Mesodermal cell (in vitro differentiated cells): ENCODE results near the gene DNM3.
A peak's percentile ranks its signal among the peaks of the same experiment; 100 is the strongest.
"Not testable (repeated sequence)": the region's sequence is repeated elsewhere in the genome, so short reads cannot be mapped to it uniquely, and the experiment has no call there.

Experiments used
- H3K27ac ChIP-seq: 2 replicates; pipeline ENCODE4 v1.7.0; 2013; ENCODE audit warnings: mild to moderate bottlenecking, low read depth, low read length, moderate library complexity; ENCODE audit not compliant: severe bottlenecking
- H3K36me3 ChIP-seq: 2 replicates; pipeline ENCODE4 v1.7.1; 2013; ENCODE audit warnings: mild to moderate bottlenecking, low read length, moderate library complexity; ENCODE audit not compliant: control insufficient read depth, insufficient read depth
- H3K4me1 ChIP-seq: one replicate; pipeline ENCODE4 v1.7.1; 2013; ENCODE audit warnings: mild to moderate bottlenecking, low read length; ENCODE audit not compliant: insufficient read depth, control insufficient read depth, poor library complexity, severe bottlenecking
- H3K4me3 ChIP-seq: 2 replicates; pipeline ENCODE4 v1.7.0; 2013; ENCODE audit warnings: low read length, control low read depth, mild to moderate bottlenecking; ENCODE audit not compliant: insufficient read depth, poor library complexity, severe bottlenecking; ENCODE audit errors: extremely low read depth
- H3K9me3 ChIP-seq: 2 replicates; pipeline ENCODE4 v1.7.1; 2013; ENCODE audit warnings: mild to moderate bottlenecking, low read length, moderate library complexity; ENCODE audit not compliant: control insufficient read depth
- WGBS, 2 experiments: methylation state at CpG; one replicate each; pipeline ENCODE4 v1.1.5; 2013; ENCODE audit warnings: missing lambda C conversion rate in 2 of 2; ENCODE audit not compliant: insufficient coverage in 2 of 2; 5-methylcytosine and 5-hydroxymethylcytosine counted together

Gene DNM3

GRCh38 chr1:172429331-172430127 is 588.2 kb downstream of the DNM3 start:
- no peak overlapping the region for H3K27ac ChIP-seq
- WGBS, 2 experiments = 100% methylated on average over 1 of the region's 1 CpG
- no peaks in the 10 kb centered on the region for H3K9me3 ChIP-seq
- no peak overlapping the region for H3K4me3 ChIP-seq
- peaks cover 2% of the 10 kb centered on the region for H3K4me1 ChIP-seq
- H3K36me3 ChIP-seq = no peaks in the 10 kb centered on the region

- no CpG with 5 or more reads among the region's 1 CpG for WGBS, 2 experiments
- Histone ChIP-seq H3K36me3 (no peaks in the 10 kb centered on the region), H3K4me1 (peaks cover 2% of the 10 kb centered on the region), H3K4me3 (no peak overlapping the region), H3K27ac (no peak overlapping the region), H3K9me3 (no peaks in the 10 kb centered on the region)
Observed at GRCh38 chr1:172430128-172430454, 588.8 kb downstream of the DNM3 start.

- peaks cover 2% of the 10 kb centered on the region for H3K4me1 ChIP-seq
- H3K9me3 ChIP-seq = no peaks in the 10 kb centered on the region
- H3K36me3 ChIP-seq = no peaks in the 10 kb centered on the region
- no peak overlapping the region for H3K4me3 ChIP-seq
- WGBS, 2 experiments = 100% methylated on average over 1 of the region's 2 CpGs; no CpG with 5 or more reads in 1 of the 2 experiments
- no peak overlapping the region for H3K27ac ChIP-seq
Observed at GRCh38 chr1:172431204-172431603, 589.9 kb downstream of the DNM3 start.

- H3K9me3 ChIP-seq = no peaks in the 10 kb centered on the region
- no peaks in the 10 kb centered on the region for H3K4me1 ChIP-seq
- no peaks in the 10 kb centered on the region for H3K36me3 ChIP-seq
- 83 to 87% methylated on average over 9 of the region's 9 CpGs for WGBS, 2 experiments
- H3K4me3 ChIP-seq = no peak overlapping the region
- no peak overlapping the region for H3K27ac ChIP-seq
Observed at GRCh38 chr1:172431721-172432192, 590.5 kb downstream of the DNM3 start.

GRCh38 chr1:172437183-172437582 is 595.9 kb downstream of the DNM3 start:
- not testable (repeated sequence) for H3K4me3 ChIP-seq, H3K9me3 ChIP-seq, H3K4me1 ChIP-seq, H3K27ac ChIP-seq
- whole genome bisulfite sequencing, 2 experiments = 100% methylated on average over 1 of the region's 3 CpGs; no CpG with 5 or more reads in 1 of the 2 experiments
- H3K36me3 ChIP-seq = peaks cover 18% of the 10 kb centered on the region

GRCh38 chr1:172442404-172442803 is 601.1 kb downstream of the DNM3 start:
- Histone ChIP-seq H3K9me3 (no peaks in the 10 kb centered on the region), H3K36me3 (peaks cover 22% of the 10 kb centered on the region), H3K4me1 (no peaks in the 10 kb centered on the region), H3K27ac (no peak overlapping the region), H3K4me3 (peak overlapping the region; percentile 91)
- WGBS, 2 experiments = 93 to 98% methylated on average over 2 to 5 of the region's 6 CpGs

GRCh38 chr1:172442843-172443565 is 601.7 kb downstream of the DNM3 start:
- Histone ChIP-seq H3K27ac (no peak overlapping the region), H3K36me3 (peaks cover 22% of the 10 kb centered on the region), H3K4me3 (peak overlapping the region; percentile 91), H3K4me1 (no peaks in the 10 kb centered on the region), H3K9me3 (no peaks in the 10 kb centered on the region)
- WGBS, 2 experiments = 69% methylated on average over 2 of the region's 3 CpGs

GRCh38 chr1:172443666-172444453 is 602.6 kb downstream of the DNM3 start, which contains the start of gene PIGC:
PIGC (minus strand) TSS chr1:172444069; CDS start chr1:172442622, 1,447 bp downstream.
- Histone ChIP-seq H3K27ac (peak within 1 kb of the TSS; percentile 62), H3K9me3 (no peaks in the 10 kb centered on the region), H3K36me3 (peaks cover 22% of the 10 kb centered on the region), H3K4me1 (peaks cover 6% of the 10 kb centered on the region), H3K4me3 (peak within 1 kb of the TSS; percentile 91)
- 7% methylated on average over 36 to 39 of the region's 43 CpGs for WGBS, 2 experiments

GRCh38 chr1:172446547-172446946 is 605.2 kb downstream of the DNM3 start:
- WGBS, 2 experiments = 100% methylated on average over 1 of the region's 3 CpGs; no CpG with 5 or more reads in 1 of the 2 experiments
- H3K4me1 ChIP-seq = peaks cover 30% of the 10 kb centered on the region
- no peaks in the 10 kb centered on the region for H3K9me3 ChIP-seq
- H3K27ac ChIP-seq = no peak overlapping the region
- H3K4me3 ChIP-seq = no peak overlapping the region
- H3K36me3 ChIP-seq = peaks cover 11% of the 10 kb centered on the region

- Histone ChIP-seq H3K27ac (no peak overlapping the region), H3K4me1 (peaks cover 36% of the 10 kb centered on the region), H3K4me3 (no peak overlapping the region), H3K9me3 (no peaks in the 10 kb centered on the region), H3K36me3 (peaks cover under 1% of the 10 kb centered on the region)
- WGBS, 2 experiments = 89 to 95% methylated on average over 1 to 2 of the region's 2 CpGs
Observed at GRCh38 chr1:172447641-172448040, 606.3 kb downstream of the DNM3 start.
